Fibroblast of lung (primary cell): ENCODE results near the gene SMC5. TPM values are rescaled to one million over a fixed set of nuclear protein-coding genes. Genes with fewer than 3 reads are reported as not detected.
"Not testable (repeated sequence)": the region's sequence is repeated elsewhere in the genome, so short reads cannot be mapped to it uniquely, and the experiment has no call there.

Experiments
- DNase-seq, 2 donors: peaks; one replicate each; pipeline versions ENCODE4 v3.0.0 to v3.0.0-alpha.2; 2010; ENCODE audit warnings: low read depth in 2 of 2
- H2AFZ ChIP-seq: 2 replicates; pipeline ENCODE4 v1.5.1; 2012; ENCODE audit warnings: low read length, control low read depth, inconsistent platforms
- H3K27ac ChIP-seq: 2 replicates; pipeline ENCODE4 v1.5.1; 2011; ENCODE audit warnings: low read length, control low read depth; ENCODE audit not compliant: insufficient read depth
- H3K27me3 ChIP-seq: 2 replicates; pipeline ENCODE4 v1.5.1; 2011; ENCODE audit warnings: mild to moderate bottlenecking, low read length; ENCODE audit not compliant: control insufficient read depth, insufficient read depth
- H3K36me3 ChIP-seq: 2 replicates; pipeline ENCODE4 v1.5.1; 2011; ENCODE audit warnings: low read length; ENCODE audit not compliant: control insufficient read depth, insufficient read depth
- H3K4me1 ChIP-seq: 2 replicates; pipeline ENCODE4 v1.5.1; 2011; ENCODE audit warnings: low read length; ENCODE audit not compliant: control insufficient read depth, insufficient read depth; ENCODE audit errors: extremely low read depth
- H3K4me2 ChIP-seq: 2 replicates; pipeline ENCODE4 v1.5.1; 2011; ENCODE audit warnings: low read length, control low read depth; ENCODE audit not compliant: insufficient read depth; ENCODE audit errors: extremely low read depth
- H3K4me3 ChIP-seq, 4 experiments: fragments of 200-600 bp in 1 of 4; sonication (generic) in 1 of 4; replicated peaks in 1 of 4; 2 replicates each; pipeline ENCODE4 v1.5.1; 2011 to 2016; ENCODE audit warnings: low read length in 4 of 4, low read depth in 3 of 4, mild to moderate bottlenecking in 3 of 4, control low read depth in 2 of 4, inconsistent platforms in 1 of 4, mixed read lengths in 1 of 4; ENCODE audit not compliant: insufficient read depth in 1 of 4; ENCODE audit errors: control extremely low read depth in 1 of 4
- H3K79me2 ChIP-seq: 2 replicates; pipeline ENCODE4 v1.5.1; 2012; ENCODE audit warnings: mild to moderate bottlenecking, low read length, inconsistent platforms; ENCODE audit not compliant: control insufficient read depth, insufficient read depth
- H3K9ac ChIP-seq: 2 replicates; pipeline ENCODE4 v1.5.1; 2011; ENCODE audit warnings: mild to moderate bottlenecking, low read length, control low read depth; ENCODE audit not compliant: insufficient read depth
- H3K9me3 ChIP-seq: 2 replicates; pipeline ENCODE4 v1.5.1; 2012; ENCODE audit warnings: low read depth, low read length; ENCODE audit not compliant: control insufficient read depth, insufficient read depth
- H4K20me1 ChIP-seq: 2 replicates; pipeline ENCODE4 v1.5.1; 2011; ENCODE audit warnings: low read length; ENCODE audit not compliant: control insufficient read depth, insufficient read depth; ENCODE audit errors: extremely low read depth
- EZH2 ChIP-seq: IDR thresholded peaks from 2 replicates; pipeline ENCODE4 v1.5.1; 2012; ENCODE audit warnings: low read length, control low read depth, mild to moderate bottlenecking; ENCODE audit errors: missing control alignments
- polyA plus RNA-seq, 2 donors: library from polyadenylated mRNA; depleted of rRNA in 1 of 2; stranded (reverse) in 1 of 2; unstranded in 1 of 2; fragments of >200 nt; gene quantifications; 2 replicates each; pipeline ENCODE4 v1.2.1, GENCODE V29; 2011 to 2012; ENCODE audit warnings: missing spikeins in 1 of 2
- total RNA-seq: library from RNA; depleted of rRNA; stranded (reverse); fragments of >200 nt; gene quantifications from 2 replicates; pipeline ENCODE4 v1.2.1, GENCODE V29; 2014
- TF ChIP-seq, protein P1 (sequence below), 2 donors: IDR thresholded peaks in 1 of 2; conservative IDR thresholded peaks in 1 of 2; 1 replicate in 1 of 2; 2 replicates in 1 of 2; pipeline ENCODE4 v1.5.1; 2011 to 2012; ENCODE audit warnings: low read length in 2 of 2, control low read depth in 1 of 2, inconsistent platforms in 1 of 2, low read depth in 1 of 2, mild to moderate bottlenecking in 1 of 2

Gene SMC5
- total and polyA plus RNA-seq, 2 donors (not counting 1 experiment from before 2014, with no cell fraction given): 21.6 to 29.2 TPM

GRCh38 chr9:70318002-70318401, 59.2 kb downstream of the SMC5 start:
- Histone ChIP-seq H3K4me2 (no peak overlapping the region), H2AFZ (no peak overlapping the region), H3K4me1 (no peaks in the 10 kb centered on the region), H3K36me3 (peaks cover 1% of the 10 kb centered on the region), H3K27ac (no peak overlapping the region), H3K27me3 (no peaks in the 10 kb centered on the region), H3K4me3 (no peak overlapping the region), H3K79me2 (no peaks in the 10 kb centered on the region), H3K9me3 (no peaks in the 10 kb centered on the region), H4K20me1 (no peaks in the 10 kb centered on the region), H3K9ac (no peak overlapping the region)
- no peak for DNase-seq
- TF ChIP-seq EZH2: no peak
- TF ChIP-seq, protein P1, sequence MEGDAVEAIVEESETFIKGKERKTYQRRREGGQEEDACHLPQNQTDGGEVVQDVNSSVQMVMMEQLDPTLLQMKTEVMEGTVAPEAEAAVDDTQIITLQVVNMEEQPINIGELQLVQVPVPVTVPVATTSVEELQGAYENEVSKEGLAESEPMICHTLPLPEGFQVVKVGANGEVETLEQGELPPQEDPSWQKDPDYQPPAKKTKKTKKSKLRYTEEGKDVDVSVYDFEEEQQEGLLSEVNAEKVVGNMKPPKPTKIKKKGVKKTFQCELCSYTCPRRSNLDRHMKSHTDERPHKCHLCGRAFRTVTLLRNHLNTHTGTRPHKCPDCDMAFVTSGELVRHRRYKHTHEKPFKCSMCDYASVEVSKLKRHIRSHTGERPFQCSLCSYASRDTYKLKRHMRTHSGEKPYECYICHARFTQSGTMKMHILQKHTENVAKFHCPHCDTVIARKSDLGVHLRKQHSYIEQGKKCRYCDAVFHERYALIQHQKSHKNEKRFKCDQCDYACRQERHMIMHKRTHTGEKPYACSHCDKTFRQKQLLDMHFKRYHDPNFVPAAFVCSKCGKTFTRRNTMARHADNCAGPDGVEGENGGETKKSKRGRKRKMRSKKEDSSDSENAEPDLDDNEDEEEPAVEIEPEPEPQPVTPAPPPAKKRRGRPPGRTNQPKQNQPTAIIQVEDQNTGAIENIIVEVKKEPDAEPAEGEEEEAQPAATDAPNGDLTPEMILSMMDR (conservative IDR thresholded peaks at IDR 0.05 in 1 of 2, IDR thresholded peaks at IDR 0.05 in 1 of 2; ENCODE audit: low read depth in 1 of 2, low read length in 2 of 2): no peak

DNA sequence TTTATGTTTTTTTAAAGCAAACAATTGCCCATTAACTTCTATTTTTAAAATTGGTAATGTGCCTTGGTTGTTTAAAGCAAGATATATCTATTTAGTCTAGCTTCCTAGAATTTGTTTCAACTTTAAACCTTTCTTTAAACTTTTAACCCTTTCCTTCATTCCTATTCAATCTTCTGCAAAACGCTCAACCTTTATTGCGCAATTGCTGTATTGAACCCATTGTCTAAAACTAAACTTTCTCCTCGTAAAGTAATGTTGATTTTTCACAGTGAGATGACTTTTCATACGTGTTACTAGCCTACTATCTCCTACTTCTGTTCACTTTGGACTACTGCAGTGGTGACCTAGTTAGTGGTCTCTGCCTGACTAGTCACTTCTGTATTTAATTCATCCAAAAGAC, 63.3 kb downstream of the SMC5 start:
- peaks cover 6% of the 10 kb centered on the region for H3K36me3 ChIP-seq
- no peaks in the 10 kb centered on the region for H3K9me3 ChIP-seq
- no peaks in the 10 kb centered on the region for H3K27me3 ChIP-seq
- H2AFZ ChIP-seq: no peak overlapping the region
- H3K4me2 ChIP-seq: no peak overlapping the region
- no peak for DNase-seq
- no peaks in the 10 kb centered on the region for H3K79me2 ChIP-seq
- no peak overlapping the region for H3K4me3 ChIP-seq
- no peaks in the 10 kb centered on the region for H4K20me1 ChIP-seq
- TF ChIP-seq EZH2: no peak
- TF ChIP-seq, protein P1 (conservative IDR thresholded peaks at IDR 0.05 in 1 of 2, IDR thresholded peaks at IDR 0.05 in 1 of 2; ENCODE audit: low read depth in 1 of 2, low read length in 2 of 2): no peak
- H3K9ac ChIP-seq: no peak overlapping the region
- no peaks in the 10 kb centered on the region for H3K4me1 ChIP-seq
- no peak overlapping the region for H3K27ac ChIP-seq

- no peaks in the 10 kb centered on the region for H3K4me1 ChIP-seq
- H3K27me3 ChIP-seq: no peaks in the 10 kb centered on the region
- H3K9me3 ChIP-seq: no peaks in the 10 kb centered on the region
- H3K79me2 ChIP-seq: no peaks in the 10 kb centered on the region
- TF ChIP-seq EZH2: no peak
- TF ChIP-seq, protein P1 (conservative IDR thresholded peaks at IDR 0.05 in 1 of 2, IDR thresholded peaks at IDR 0.05 in 1 of 2; ENCODE audit: low read depth in 1 of 2, low read length in 2 of 2): no peak
- no peaks in the 10 kb centered on the region for H4K20me1 ChIP-seq
- no peak overlapping the region for H2AFZ ChIP-seq
- H3K4me3 ChIP-seq: no peak overlapping the region
- H3K9ac ChIP-seq: no peak overlapping the region
- H3K4me2 ChIP-seq: no peak overlapping the region
- peaks cover 13% of the 10 kb centered on the region for H3K36me3 ChIP-seq
- H3K27ac ChIP-seq: no peak overlapping the region
- DNase-seq: peak; percentile 41 to 45
Measured at GRCh38 chr9:70324963-70325362, 66.2 kb downstream of the SMC5 start.

DNA sequence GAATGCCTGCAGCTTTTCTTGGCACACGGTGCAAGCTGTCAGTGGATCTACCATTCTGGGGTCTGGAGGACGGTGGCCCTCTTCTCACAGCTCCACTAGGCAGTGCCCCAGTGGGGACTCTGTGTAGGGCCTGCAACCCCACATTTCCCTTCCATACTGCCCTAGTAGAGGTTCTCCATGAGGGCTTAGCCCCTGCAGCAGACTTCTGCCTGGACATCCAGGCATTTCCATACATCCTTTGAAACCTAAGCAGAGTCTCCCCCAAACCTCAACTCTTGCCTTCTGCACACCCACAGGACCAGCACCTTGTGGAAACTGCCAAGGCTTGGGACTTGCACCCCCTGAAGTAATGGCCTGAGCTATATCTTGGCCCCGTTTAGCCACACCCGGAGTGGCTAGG, 69.8 kb downstream of the SMC5 start:
- peaks cover 12% of the 10 kb centered on the region for H3K36me3 ChIP-seq
- H2AFZ ChIP-seq, H4K20me1 ChIP-seq: not testable (repeated sequence)

More for the DNA sequence above, 69.8 kb downstream of the SMC5 start:
- H3K4me1 ChIP-seq, H3K4me2 ChIP-seq, DNase-seq, H3K27me3 ChIP-seq, H3K79me2 ChIP-seq, H3K9ac ChIP-seq, H3K4me3 ChIP-seq, H3K9me3 ChIP-seq, H3K27ac ChIP-seq: not testable (repeated sequence)
